Measurements from ENCODE around the gene SPEM1.

Gene SPEM1

DNA sequence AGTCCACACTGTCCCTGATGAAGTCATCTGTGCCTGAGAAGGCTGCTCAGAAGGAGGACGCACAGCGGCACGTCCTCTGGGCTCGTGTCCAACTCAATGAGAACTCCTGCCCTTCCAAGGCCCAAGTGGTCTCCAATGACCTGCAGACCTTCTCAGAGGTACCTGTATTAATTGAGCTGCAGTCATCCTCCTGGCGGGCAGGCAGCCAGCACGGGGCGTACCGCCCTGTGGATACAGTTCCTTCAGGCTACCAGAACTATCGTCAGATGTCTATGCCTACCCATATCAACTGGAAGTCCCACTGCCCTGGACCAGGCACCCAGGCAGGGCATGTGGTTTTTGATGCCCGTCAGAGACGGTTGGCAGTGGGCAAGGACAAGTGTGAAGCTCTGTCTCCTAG is 12.2 kb downstream of the SPEM1 start:
- no peak overlapping the region for H4K91ac ChIP-seq (ENCODE audit: low read depth, low read length)
- no peak overlapping the region for H2BK120ac ChIP-seq (ENCODE audit: insufficient read depth, low read length, poor library complexity)
- no peak overlapping the region for H2AFZ ChIP-seq (ENCODE audit: insufficient read depth, low read length, poor library complexity)
- H3K79me2 ChIP-seq (ENCODE audit: control insufficient read depth, insufficient read depth, low read length, poor library complexity): peaks cover 2% of the 10 kb centered on the region
- H3K4ac ChIP-seq (ENCODE audit: low read depth, low read length): no peak overlapping the region
- H3K4me1 ChIP-seq (ENCODE audit: control insufficient read depth in 1 of 2, insufficient read depth in 2 of 2, low read length in 2 of 2): peaks cover 8 to 10% of the 10 kb centered on the region in 2 experiments
- no peak overlapping the region for H3K4me2 ChIP-seq (ENCODE audit: low read length)
- H3K4me3 ChIP-seq (ENCODE audit: low read depth, low read length): no peak overlapping the region
- H3K23ac ChIP-seq (ENCODE audit: low read length): no peak overlapping the region
- H4K8ac ChIP-seq (ENCODE audit: low read depth, low read length): no peak overlapping the region
- H2BK5ac ChIP-seq (ENCODE audit: low read depth, low read length, poor library complexity): no peak overlapping the region
- no peak overlapping the region for H2AK5ac ChIP-seq (ENCODE audit: low read length)
- peaks cover 5% of the 10 kb centered on the region for H3K9me3 ChIP-seq (ENCODE audit: insufficient read depth, low read depth, low read length)
- H4K12ac ChIP-seq (ENCODE audit: low read depth, low read length): no peak overlapping the region
- no peak for DNase-seq
- H3K9ac ChIP-seq (ENCODE audit: low read length): no peak overlapping the region
- no peak overlapping the region for H3K18ac ChIP-seq (ENCODE audit: low read length)
- no peaks in the 10 kb centered on the region for H3K36me3 ChIP-seq (ENCODE audit: control insufficient read depth in 1 of 2, insufficient read depth in 2 of 2, low read length in 2 of 2)
- WGBS (ENCODE audit: extremely low coverage, insufficient coverage, insufficient read length): no CpG with 5 or more reads among the region's 11 CpGs
- no peaks in the 10 kb centered on the region for H3K27me3 ChIP-seq (ENCODE audit: insufficient read depth, low read length)
- no peak overlapping the region for H3K27ac ChIP-seq (ENCODE audit: low read depth, low read length)
- H3K79me1 ChIP-seq (ENCODE audit: low read length): peaks cover 12% of the 10 kb centered on the region
- no peak overlapping the region for H3K14ac ChIP-seq (ENCODE audit: low read length)
- no peak overlapping the region for H2BK12ac ChIP-seq (ENCODE audit: low read length)

DNA sequence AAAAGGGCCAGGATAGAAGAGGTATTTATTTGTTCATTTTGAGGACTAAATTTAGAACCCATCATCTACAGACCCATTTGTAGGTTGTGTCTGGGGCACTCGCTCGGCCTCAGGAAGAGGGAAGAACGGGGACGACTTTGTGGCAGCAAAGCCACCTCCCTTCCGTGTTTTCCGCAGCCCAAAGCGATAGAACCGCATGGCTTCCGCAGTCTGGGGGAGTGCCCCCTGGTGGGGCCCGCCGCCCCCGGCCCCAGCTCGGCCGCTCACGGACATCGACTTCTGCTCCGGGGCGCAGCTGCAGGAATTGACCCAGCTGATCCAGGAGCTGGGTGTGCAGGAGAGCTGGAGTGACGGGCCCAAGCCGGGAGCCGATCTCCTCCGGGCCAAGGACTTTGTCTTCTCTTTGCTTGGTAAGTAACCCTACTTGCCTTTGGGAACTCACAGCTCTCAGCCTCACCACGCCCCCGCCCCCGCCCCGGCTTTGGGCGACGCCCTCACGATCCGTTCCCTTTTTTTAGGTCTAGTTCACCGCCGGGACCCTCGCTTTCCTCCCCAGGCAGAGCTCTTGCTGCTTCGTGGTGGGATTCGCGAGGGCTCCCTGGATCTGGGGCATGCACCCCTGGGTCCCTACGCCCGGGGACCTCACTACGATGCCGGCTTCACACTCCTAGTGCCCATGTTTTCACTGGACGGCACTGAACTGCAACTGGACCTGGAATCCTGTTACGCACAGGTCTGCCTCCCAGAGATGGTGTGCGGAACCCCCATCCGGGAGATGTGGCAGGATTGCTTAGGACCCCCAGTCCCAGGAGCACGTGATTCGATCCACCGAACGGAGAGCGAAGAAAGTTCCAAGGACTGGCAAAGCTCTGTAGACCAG is 15.8 kb downstream of the SPEM1 start:
- H2AFZ ChIP-seq (ENCODE audit: insufficient read depth, low read length, poor library complexity): peak overlapping the region; percentile 53
- H3K9me3 ChIP-seq (ENCODE audit: insufficient read depth, low read depth, low read length): peaks cover 5% of the 10 kb centered on the region
- H3K27me3 ChIP-seq (ENCODE audit: insufficient read depth, low read length): peaks cover 18% of the 10 kb centered on the region
- peaks cover 4% of the 10 kb centered on the region for H3K79me2 ChIP-seq (ENCODE audit: control insufficient read depth, insufficient read depth, low read length, poor library complexity)
- no peak overlapping the region for H3K23ac ChIP-seq (ENCODE audit: low read length)
- H4K12ac ChIP-seq (ENCODE audit: low read depth, low read length): peak overlapping the region; percentile 62
- peak; percentile 35 to 59 for DNase-seq
- H3K4ac ChIP-seq (ENCODE audit: low read depth, low read length): peak overlapping the region; percentile 27
- H2BK120ac ChIP-seq (ENCODE audit: insufficient read depth, low read length, poor library complexity): peak overlapping the region; percentile 57
- peak overlapping the region; percentile 20 for H2BK5ac ChIP-seq (ENCODE audit: low read depth, low read length, poor library complexity)
- WGBS (ENCODE audit: extremely low coverage, insufficient coverage, insufficient read length): no CpG with 5 or more reads among the region's 49 CpGs
- H3K4me2 ChIP-seq (ENCODE audit: low read length): peak overlapping the region; percentile 94
- peak overlapping the region; percentile 52 for H3K14ac ChIP-seq (ENCODE audit: low read length)
- no peak overlapping the region for H2BK12ac ChIP-seq (ENCODE audit: low read length)
- H3K36me3 ChIP-seq (ENCODE audit: control insufficient read depth in 1 of 2, insufficient read depth in 2 of 2, low read length in 2 of 2): no peaks in the 10 kb centered on the region
- peak overlapping the region; percentile 62 for H4K91ac ChIP-seq (ENCODE audit: low read depth, low read length)
- peak overlapping the region; percentile 55 for H3K18ac ChIP-seq (ENCODE audit: low read length)
- H3K79me1 ChIP-seq (ENCODE audit: low read length): peaks cover 18% of the 10 kb centered on the region
- H3K9ac ChIP-seq (ENCODE audit: low read length): peak overlapping the region; percentile 31
- peak overlapping the region; percentile 74 for H4K8ac ChIP-seq (ENCODE audit: low read depth, low read length)
- H3K27ac ChIP-seq (ENCODE audit: low read depth, low read length): peak overlapping the region; percentile 45
- H2AK5ac ChIP-seq (ENCODE audit: low read length): peak overlapping the region; percentile 73
- H3K4me1 ChIP-seq (ENCODE audit: control insufficient read depth in 1 of 2, insufficient read depth in 2 of 2, low read length in 2 of 2): peaks cover 25 to 33% of the 10 kb centered on the region in 2 experiments
- peak overlapping the region; percentile 53 for H3K4me3 ChIP-seq (ENCODE audit: low read depth, low read length)

DNA sequence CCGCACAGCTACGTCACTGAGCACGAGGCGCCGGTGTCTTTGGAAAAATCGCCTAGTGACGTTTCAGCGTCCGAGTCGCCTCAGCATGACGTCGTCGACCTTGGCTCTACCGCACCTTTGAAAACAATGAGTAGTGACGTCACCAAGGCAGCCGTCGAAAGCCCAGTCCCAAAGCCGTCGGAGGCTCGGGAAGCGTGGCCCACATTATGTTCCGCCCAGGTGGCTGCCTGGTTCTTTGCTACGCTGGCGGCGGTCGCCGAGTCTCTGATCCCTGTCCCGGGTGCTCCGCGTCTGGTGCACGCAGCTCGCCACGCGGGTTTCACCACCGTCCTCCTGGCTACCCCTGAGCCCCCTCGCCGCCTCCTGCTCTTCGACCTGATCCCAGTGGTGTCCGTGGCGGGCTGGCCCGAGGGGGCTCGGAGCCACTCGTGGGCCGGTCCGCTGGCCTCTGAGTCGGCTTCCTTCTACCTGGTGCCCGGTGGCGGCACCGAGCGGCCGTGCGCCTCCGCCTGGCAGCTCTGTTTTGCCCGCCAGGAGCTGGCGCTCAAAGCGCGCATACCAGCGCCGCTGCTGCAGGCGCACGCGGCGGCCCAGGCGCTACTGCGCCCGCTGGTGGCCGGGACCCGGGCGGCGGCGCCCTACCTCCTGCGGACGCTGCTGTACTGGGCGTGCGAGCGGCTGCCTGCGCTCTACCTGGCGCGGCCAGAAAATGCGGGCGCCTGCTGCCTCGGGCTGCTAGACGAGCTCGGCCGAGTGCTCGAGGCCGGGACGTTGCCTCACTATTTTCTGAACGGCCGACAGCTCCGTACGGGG is 16.6 kb downstream of the SPEM1 start:
- Histone ChIP-seq H3K23ac (ENCODE audit: low read length) (no peak overlapping the region), H3K14ac (ENCODE audit: low read length) (peak overlapping the region; percentile 16), H3K9me3 (ENCODE audit: insufficient read depth, low read depth, low read length) (peaks cover 5% of the 10 kb centered on the region), H3K4me1 (ENCODE audit: control insufficient read depth in 1 of 2, insufficient read depth in 2 of 2, low read length in 2 of 2) (peaks cover 25 to 33% of the 10 kb centered on the region in 2 experiments), H4K12ac (ENCODE audit: low read depth, low read length) (peak overlapping the region; percentile 22), H3K27me3 (ENCODE audit: insufficient read depth, low read length) (peaks cover 18% of the 10 kb centered on the region), H3K4ac (ENCODE audit: low read depth, low read length) (peak overlapping the region; percentile 10), H3K4me3 (ENCODE audit: low read depth, low read length) (peak overlapping the region; percentile 53), H4K91ac (ENCODE audit: low read depth, low read length) (peak overlapping the region; percentile 62), H3K79me2 (ENCODE audit: control insufficient read depth, insufficient read depth, low read length, poor library complexity) (peaks cover 4% of the 10 kb centered on the region), H2BK120ac (ENCODE audit: insufficient read depth, low read length, poor library complexity) (peak overlapping the region; percentile 6), H3K79me1 (ENCODE audit: low read length) (peaks cover 18% of the 10 kb centered on the region), H3K9ac (ENCODE audit: low read length) (no peak overlapping the region), H3K36me3 (ENCODE audit: control insufficient read depth in 1 of 2, insufficient read depth in 2 of 2, low read length in 2 of 2) (no peaks in the 10 kb centered on the region), H4K8ac (ENCODE audit: low read depth, low read length) (peak overlapping the region; percentile 74), H3K18ac (ENCODE audit: low read length) (peak overlapping the region; percentile 31), H2BK12ac (ENCODE audit: low read length) (no peak overlapping the region), H3K27ac (ENCODE audit: low read depth, low read length) (no peak overlapping the region), H3K4me2 (ENCODE audit: low read length) (peak overlapping the region; percentile 94), H2AFZ (ENCODE audit: insufficient read depth, low read length, poor library complexity) (peak overlapping the region; percentile 68), H2AK5ac (ENCODE audit: low read length) (peak overlapping the region; percentile 50), H2BK5ac (ENCODE audit: low read depth, low read length, poor library complexity) (no peak overlapping the region)
- peak; percentile 97 for DNase-seq
- no CpG with 5 or more reads among the region's 92 CpGs for WGBS (ENCODE audit: extremely low coverage, insufficient coverage, insufficient read length)

DNA sequence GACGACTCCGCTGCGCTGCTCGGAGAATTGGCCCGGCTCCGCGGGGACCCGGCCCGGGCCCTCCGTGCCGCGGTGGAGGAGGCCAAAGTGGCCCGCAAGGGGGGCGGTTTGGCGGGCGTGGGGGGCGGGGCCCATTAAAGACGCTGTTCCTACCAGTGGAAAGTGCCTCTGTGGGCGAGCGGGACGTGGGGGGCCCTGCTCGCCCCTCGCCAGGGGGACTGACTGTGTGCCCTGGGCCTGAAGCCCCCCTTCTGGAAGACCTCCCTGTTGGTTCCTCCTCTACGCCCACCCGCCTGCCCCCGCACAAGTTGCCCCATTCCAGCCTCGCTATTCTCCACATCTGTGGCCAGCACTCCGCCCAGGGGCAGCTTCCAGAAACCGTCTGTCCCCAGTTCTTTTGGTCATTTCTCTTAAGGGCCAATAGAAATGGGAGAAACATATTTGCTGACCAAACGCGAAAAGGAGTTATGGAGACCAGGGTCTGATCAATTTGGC is 17.3 kb downstream of the SPEM1 start:
- no peak overlapping the region for H3K23ac ChIP-seq (ENCODE audit: low read length)
- no peak overlapping the region for H2BK5ac ChIP-seq (ENCODE audit: low read depth, low read length, poor library complexity)
- peaks cover 18% of the 10 kb centered on the region for H3K27me3 ChIP-seq (ENCODE audit: insufficient read depth, low read length)
- no peak overlapping the region for H4K8ac ChIP-seq (ENCODE audit: low read depth, low read length)
- H4K91ac ChIP-seq (ENCODE audit: low read depth, low read length): peak overlapping the region; percentile 22
- H3K4me2 ChIP-seq (ENCODE audit: low read length): peak overlapping the region; percentile 94
- peaks cover 18% of the 10 kb centered on the region for H3K79me1 ChIP-seq (ENCODE audit: low read length)
- H2AK5ac ChIP-seq (ENCODE audit: low read length): peak overlapping the region; percentile 32
- no peak overlapping the region for H2BK12ac ChIP-seq (ENCODE audit: low read length)
- H2AFZ ChIP-seq (ENCODE audit: insufficient read depth, low read length, poor library complexity): peak overlapping the region; percentile 68
- H2BK120ac ChIP-seq (ENCODE audit: insufficient read depth, low read length, poor library complexity): no peak overlapping the region
- H3K9me3 ChIP-seq (ENCODE audit: insufficient read depth, low read depth, low read length): peaks cover 2% of the 10 kb centered on the region
- peak overlapping the region; percentile 38 for H3K18ac ChIP-seq (ENCODE audit: low read length)
- no peak overlapping the region for H3K4ac ChIP-seq (ENCODE audit: low read depth, low read length)
- no CpG with 5 or more reads among the region's 31 CpGs for WGBS (ENCODE audit: extremely low coverage, insufficient coverage, insufficient read length)
- no peak overlapping the region for H3K14ac ChIP-seq (ENCODE audit: low read length)
- H3K36me3 ChIP-seq (ENCODE audit: control insufficient read depth in 1 of 2, insufficient read depth in 2 of 2, low read length in 2 of 2): no peaks in the 10 kb centered on the region
- peaks cover 4% of the 10 kb centered on the region for H3K79me2 ChIP-seq (ENCODE audit: control insufficient read depth, insufficient read depth, low read length, poor library complexity)
- no peak overlapping the region for H3K9ac ChIP-seq (ENCODE audit: low read length)
- no peak for DNase-seq
- H3K27ac ChIP-seq (ENCODE audit: low read depth, low read length): no peak overlapping the region
- H3K4me1 ChIP-seq (ENCODE audit: control insufficient read depth in 1 of 2, insufficient read depth in 2 of 2, low read length in 2 of 2): peaks cover 25 to 33% of the 10 kb centered on the region in 2 experiments
- no peak overlapping the region for H3K4me3 ChIP-seq (ENCODE audit: low read depth, low read length)
- H4K12ac ChIP-seq (ENCODE audit: low read depth, low read length): no peak overlapping the region

Measured in trophoblast cell (in vitro differentiated cells and primary cell).